ENCODE data around the gene ARMH4.

ARMH4 gene

GRCh38 chr14:58143106-58143505 is 8.9 kb downstream of the ARMH4 start:
- Histone ChIP-seq H3K27ac (ENCODE audit: low read depth, low read length) (no peak overlapping the region), H3K23ac (ENCODE audit: low read length) (no peak overlapping the region), H3K79me2 (ENCODE audit: control insufficient read depth, insufficient read depth, low read length, poor library complexity) (no peaks in the 10 kb centered on the region), H3K9me3 (ENCODE audit: insufficient read depth, low read depth, low read length) (no peaks in the 10 kb centered on the region), H4K8ac (ENCODE audit: low read depth, low read length) (no peak overlapping the region), H3K36me3 (ENCODE audit: control insufficient read depth in 1 of 2, insufficient read depth in 2 of 2, low read length in 2 of 2) (no peaks in the 10 kb centered on the region), H3K18ac (ENCODE audit: low read length) (no peak overlapping the region), H2BK120ac (ENCODE audit: insufficient read depth, low read length, poor library complexity) (no peak overlapping the region), H3K4ac (ENCODE audit: low read depth, low read length) (no peak overlapping the region), H2AK5ac (ENCODE audit: low read length) (no peak overlapping the region), H3K14ac (ENCODE audit: low read length) (no peak overlapping the region), H2AFZ (ENCODE audit: insufficient read depth, low read length, poor library complexity) (no peak overlapping the region), H3K9ac (ENCODE audit: low read length) (no peak overlapping the region), H3K79me1 (ENCODE audit: low read length) (no peaks in the 10 kb centered on the region), H4K91ac (ENCODE audit: low read depth, low read length) (no peak overlapping the region), H2BK5ac (ENCODE audit: low read depth, low read length, poor library complexity) (no peak overlapping the region), H3K4me3 (ENCODE audit: low read depth, low read length) (no peak overlapping the region), H2BK12ac (ENCODE audit: low read length) (no peak overlapping the region), H3K4me2 (ENCODE audit: low read length) (no peak overlapping the region), H3K27me3 (ENCODE audit: insufficient read depth, low read length) (no peaks in the 10 kb centered on the region), H4K12ac (ENCODE audit: low read depth, low read length) (no peak overlapping the region), H3K4me1 (ENCODE audit: control insufficient read depth in 1 of 2, insufficient read depth in 2 of 2, low read length in 2 of 2) (no peaks in the 10 kb centered on the region)
- no peak for DNase-seq
- WGBS (ENCODE audit: extremely low coverage, insufficient coverage, insufficient read length), result no CpG with 5 or more reads among the region's 3 CpGs

- H3K4me1 ChIP-seq (ENCODE audit: control insufficient read depth in 1 of 2, insufficient read depth in 2 of 2, low read length in 2 of 2), result no peaks in the 10 kb centered on the region
- no peak overlapping the region for H3K23ac ChIP-seq (ENCODE audit: low read length)
- no peak overlapping the region for H4K12ac ChIP-seq (ENCODE audit: low read depth, low read length)
- H3K4me2 ChIP-seq (ENCODE audit: low read length), result no peak overlapping the region
- H2AK5ac ChIP-seq (ENCODE audit: low read length), result no peak overlapping the region
- no peak overlapping the region for H4K8ac ChIP-seq (ENCODE audit: low read depth, low read length)
- H2BK12ac ChIP-seq (ENCODE audit: low read length), result no peak overlapping the region
- H4K91ac ChIP-seq (ENCODE audit: low read depth, low read length), result no peak overlapping the region
- no peaks in the 10 kb centered on the region for H3K79me1 ChIP-seq (ENCODE audit: low read length)
- no peak overlapping the region for H3K18ac ChIP-seq (ENCODE audit: low read length)
- no peak overlapping the region for H2AFZ ChIP-seq (ENCODE audit: insufficient read depth, low read length, poor library complexity)
- no peak overlapping the region for H3K14ac ChIP-seq (ENCODE audit: low read length)
- H3K79me2 ChIP-seq (ENCODE audit: control insufficient read depth, insufficient read depth, low read length, poor library complexity), result no peaks in the 10 kb centered on the region
- no peak overlapping the region for H2BK5ac ChIP-seq (ENCODE audit: low read depth, low read length, poor library complexity)
- H3K36me3 ChIP-seq (ENCODE audit: control insufficient read depth in 1 of 2, insufficient read depth in 2 of 2, low read length in 2 of 2), result no peaks in the 10 kb centered on the region
- H3K4me3 ChIP-seq (ENCODE audit: low read depth, low read length), result no peak overlapping the region
- no peak overlapping the region for H2BK120ac ChIP-seq (ENCODE audit: insufficient read depth, low read length, poor library complexity)
- no peaks in the 10 kb centered on the region for H3K27me3 ChIP-seq (ENCODE audit: insufficient read depth, low read length)
- no peaks in the 10 kb centered on the region for H3K9me3 ChIP-seq (ENCODE audit: insufficient read depth, low read depth, low read length)
- H3K9ac ChIP-seq (ENCODE audit: low read length), result no peak overlapping the region
- no peak overlapping the region for H3K4ac ChIP-seq (ENCODE audit: low read depth, low read length)
- no peak for DNase-seq
- no peak overlapping the region for H3K27ac ChIP-seq (ENCODE audit: low read depth, low read length)
Measured at GRCh38 chr14:58141893-58142292, 10.1 kb downstream of the ARMH4 start.

GRCh38 chr14:58138714-58139482 is 13.1 kb downstream of the ARMH4 start:
- Histone ChIP-seq H3K4ac (ENCODE audit: low read depth, low read length) (no peak overlapping the region), H3K14ac (ENCODE audit: low read length) (no peak overlapping the region), H3K9ac (ENCODE audit: low read length) (no peak overlapping the region), H2BK12ac (ENCODE audit: low read length) (no peak overlapping the region), H2BK5ac (ENCODE audit: low read depth, low read length, poor library complexity) (no peak overlapping the region), H3K4me3 (ENCODE audit: low read depth, low read length) (no peak overlapping the region), H4K91ac (ENCODE audit: low read depth, low read length) (no peak overlapping the region), H3K79me2 (ENCODE audit: control insufficient read depth, insufficient read depth, low read length, poor library complexity) (no peaks in the 10 kb centered on the region), H3K9me3 (ENCODE audit: insufficient read depth, low read depth, low read length) (no peaks in the 10 kb centered on the region), H2BK120ac (ENCODE audit: insufficient read depth, low read length, poor library complexity) (no peak overlapping the region), H4K12ac (ENCODE audit: low read depth, low read length) (no peak overlapping the region), H4K8ac (ENCODE audit: low read depth, low read length) (no peak overlapping the region), H3K4me1 (ENCODE audit: control insufficient read depth in 1 of 2, insufficient read depth in 2 of 2, low read length in 2 of 2) (no peaks in the 10 kb centered on the region), H3K27ac (ENCODE audit: low read depth, low read length) (no peak overlapping the region), H3K4me2 (ENCODE audit: low read length) (no peak overlapping the region), H3K27me3 (ENCODE audit: insufficient read depth, low read length) (no peaks in the 10 kb centered on the region), H3K23ac (ENCODE audit: low read length) (no peak overlapping the region), H2AK5ac (ENCODE audit: low read length) (no peak overlapping the region), H3K18ac (ENCODE audit: low read length) (no peak overlapping the region), H3K36me3 (ENCODE audit: control insufficient read depth in 1 of 2, insufficient read depth in 2 of 2, low read length in 2 of 2) (no peaks in the 10 kb centered on the region), H2AFZ (ENCODE audit: insufficient read depth, low read length, poor library complexity) (no peak overlapping the region), H3K79me1 (ENCODE audit: low read length) (no peaks in the 10 kb centered on the region)
- no CpG with 5 or more reads among the region's 10 CpGs for WGBS (ENCODE audit: extremely low coverage, insufficient coverage, insufficient read length)
- DNase-seq, result no peak

GRCh38 chr14:58138031-58138713 is 13.8 kb downstream of the ARMH4 start:
- Histone ChIP-seq H2BK120ac (ENCODE audit: insufficient read depth, low read length, poor library complexity) (no peak overlapping the region), H3K9me3 (ENCODE audit: insufficient read depth, low read depth, low read length) (no peaks in the 10 kb centered on the region), H3K36me3 (ENCODE audit: control insufficient read depth in 1 of 2, insufficient read depth in 2 of 2, low read length in 2 of 2) (no peaks in the 10 kb centered on the region), H4K12ac (ENCODE audit: low read depth, low read length) (no peak overlapping the region), H2BK5ac (ENCODE audit: low read depth, low read length, poor library complexity) (no peak overlapping the region), H4K8ac (ENCODE audit: low read depth, low read length) (no peak overlapping the region), H4K91ac (ENCODE audit: low read depth, low read length) (no peak overlapping the region), H3K4me3 (ENCODE audit: low read depth, low read length) (no peak overlapping the region), H3K18ac (ENCODE audit: low read length) (no peak overlapping the region), H2AK5ac (ENCODE audit: low read length) (no peak overlapping the region), H3K79me1 (ENCODE audit: low read length) (no peaks in the 10 kb centered on the region), H3K79me2 (ENCODE audit: control insufficient read depth, insufficient read depth, low read length, poor library complexity) (no peaks in the 10 kb centered on the region), H3K4me1 (ENCODE audit: control insufficient read depth in 1 of 2, insufficient read depth in 2 of 2, low read length in 2 of 2) (no peaks in the 10 kb centered on the region), H3K27ac (ENCODE audit: low read depth, low read length) (no peak overlapping the region), H3K4me2 (ENCODE audit: low read length) (no peak overlapping the region), H3K4ac (ENCODE audit: low read depth, low read length) (no peak overlapping the region), H3K23ac (ENCODE audit: low read length) (no peak overlapping the region), H2BK12ac (ENCODE audit: low read length) (no peak overlapping the region), H3K27me3 (ENCODE audit: insufficient read depth, low read length) (no peaks in the 10 kb centered on the region), H2AFZ (ENCODE audit: insufficient read depth, low read length, poor library complexity) (no peak overlapping the region), H3K9ac (ENCODE audit: low read length) (no peak overlapping the region), H3K14ac (ENCODE audit: low read length) (no peak overlapping the region)
- no CpG with 5 or more reads among the region's 10 CpGs for WGBS (ENCODE audit: extremely low coverage, insufficient coverage, insufficient read length)
- no peak for DNase-seq
